B cell (primary cell): ENCODE results near the gene AXIN2. TPM values are rescaled to one million over a fixed set of nuclear protein-coding genes. Genes with fewer than 3 reads are reported as not detected.

Experiments
- ATAC-seq: fragments of 200-7000 bp; cut with Tn5 transposase; one replicate; pipeline ENCODE4 v1.10.0; 2021; ENCODE audit warnings: low read depth, mild to moderate bottlenecking, moderate number of reproducible peaks, moderate library complexity
- CTCF ChIA-PET: fragments of 350-600 bp; sonication (Branson Sonifier 250); formaldehyde crosslinking; loops from one replicate; lab custom pipeline; 2021; ENCODE audit warnings: antibody characterized with exemption, inconsistent platforms; lab: Charles Lee
- POLR2A ChIA-PET: fragments of 350-600 bp; sonication (Branson Sonifier 250); formaldehyde crosslinking; loops from one replicate; lab custom pipeline; 2021; ENCODE audit warnings: antibody characterized with exemption; lab: Charles Lee
- DNase-seq: peaks from one replicate; pipeline ENCODE4 v3.0.0; 2013
- H2AFZ ChIP-seq: 2 replicates; pipeline ENCODE4 v1.6.1; 2012; ENCODE audit warnings: mild to moderate bottlenecking, low read depth, low read length; ENCODE audit not compliant: insufficient read depth, poor library complexity, severe bottlenecking
- H3K27ac ChIP-seq, 2 donors: 1 replicate in 1 of 2; 2 replicates in 1 of 2; pipeline ENCODE4 v1.5.1; 2012 to 2013; ENCODE audit warnings: low read length in 2 of 2, mild to moderate bottlenecking in 2 of 2, moderate library complexity in 1 of 2
- H3K27me3 ChIP-seq, 4 experiments: fragments of 200-600 bp in 1 of 4; sonication (generic) in 1 of 4; replicated peaks in 1 of 4; 1 replicate in 2 of 4; 2 replicates in 2 of 4; pipeline versions ENCODE4 v1.6.1 to v1.7.0; 2013 to 2016; ENCODE audit warnings: low read length in 3 of 4, mild to moderate bottlenecking in 2 of 4, mixed read lengths in 1 of 4, moderate library complexity in 1 of 4; ENCODE audit not compliant: insufficient read depth in 4 of 4, control insufficient read depth in 3 of 4; ENCODE audit errors: control extremely low read depth in 1 of 4
- H3K36me3 ChIP-seq, 2 experiments: replicated peaks in 1 of 2; 1 replicate in 1 of 2; 2 replicates in 1 of 2; pipeline versions ENCODE4 v1.6.1 to v1.7.1; 2013; ENCODE audit warnings: low read length in 1 of 2; ENCODE audit not compliant: insufficient read depth in 2 of 2, control insufficient read depth in 1 of 2; ENCODE audit errors: control extremely low read depth in 1 of 2, extremely low read depth in 1 of 2
- H3K4me1 ChIP-seq, 2 donors: fragments of 200-600 bp in 1 of 2; sonication (generic) in 1 of 2; 1 replicate in 1 of 2; 2 replicates in 1 of 2; pipeline versions ENCODE4 v1.5.1 to v1.6.1; 2013 to 2017; ENCODE audit warnings: low read length in 2 of 2; ENCODE audit not compliant: control insufficient read depth in 2 of 2, insufficient read depth in 2 of 2
- H3K4me2 ChIP-seq: replicated peaks from 2 replicates; pipeline ENCODE3; 2012; ENCODE audit warnings: mild to moderate bottlenecking, low read depth, low read length; ENCODE audit not compliant: poor library complexity, severe bottlenecking
- H3K4me3 ChIP-seq, 5 experiments: fragments of 200-600 bp in 1 of 5; sonication (generic) in 1 of 5; 1 replicate in 3 of 5; 2 replicates in 2 of 5; pipeline versions ENCODE4 v1.5.1 to v1.7.0; 2011 to 2016; ENCODE audit warnings: low read length in 4 of 5, mild to moderate bottlenecking in 4 of 5, low read depth in 2 of 5, control low read depth in 1 of 5, moderate library complexity in 1 of 5; ENCODE audit not compliant: insufficient read depth in 1 of 5; ENCODE audit errors: control extremely low read depth in 1 of 5, extremely low read depth in 1 of 5
- H3K79me2 ChIP-seq: fragments of 200-600 bp; sonication (generic); one replicate; pipeline ENCODE4 v1.6.0; 2016; ENCODE audit warnings: low read length; ENCODE audit not compliant: control insufficient read depth, insufficient read depth
- H3K9ac ChIP-seq: fragments of 200-600 bp; sonication (generic); 2 replicates; pipeline ENCODE4 v1.6.1; 2017; ENCODE audit warnings: mild to moderate bottlenecking, low read length, moderate library complexity
- H3K9me3 ChIP-seq, 3 donors: one replicate each; pipeline versions ENCODE4 v1.6.1 to v1.7.1; 2013; ENCODE audit warnings: low read length in 2 of 3; ENCODE audit not compliant: control insufficient read depth in 2 of 3, insufficient read depth in 1 of 3; ENCODE audit errors: control extremely low read depth in 1 of 3
- H4K20me1 ChIP-seq: 2 replicates; pipeline ENCODE4 v1.6.0; 2012; ENCODE audit warnings: mild to moderate bottlenecking, low read length; ENCODE audit not compliant: insufficient read depth, control insufficient read depth, poor library complexity, severe bottlenecking
- H3K27ac Mint-ChIP-seq: one replicate; pipeline ENCODE4 v1.8.0; 2021; ENCODE audit warnings: mixed read lengths
- H3K27me3 Mint-ChIP-seq: one replicate; pipeline ENCODE4 v1.8.0; 2021; ENCODE audit warnings: mixed read lengths
- H3K4me1 Mint-ChIP-seq: one replicate; pipeline ENCODE4 v1.8.0; 2021; ENCODE audit warnings: mixed read lengths
- H3K4me3 Mint-ChIP-seq: one replicate; pipeline ENCODE4 v1.8.0; 2021; ENCODE audit warnings: mixed read lengths
- H3K9me3 Mint-ChIP-seq: one replicate; pipeline ENCODE4 v1.8.0; 2022; ENCODE audit warnings: mixed read lengths; ENCODE audit not compliant: insufficient read depth
- CTCF ChIP-seq: fragments of 200-600 bp; IDR thresholded peaks from one replicate; pipeline ENCODE4 v1.8.0; 2022; ENCODE audit warnings: antibody characterized with exemption, mild to moderate bottlenecking
- EZH2 ChIP-seq: IDR thresholded peaks from 2 replicates; pipeline ENCODE4 v1.6.1; 2012; ENCODE audit warnings: borderline replicate concordance, low read depth, mild to moderate bottlenecking, moderate library complexity, low read length; ENCODE audit not compliant: insufficient read depth, poor library complexity, severe bottlenecking
- WGBS: methylation state at CpG from one replicate; pipeline ENCODE4 v1.1.5; 2013; ENCODE audit warnings: missing lambda C conversion rate; ENCODE audit not compliant: insufficient coverage; 5-methylcytosine and 5-hydroxymethylcytosine counted together
- intact Hi-C: fragments of 100-400 bp; cut with micrococcal nuclease; formaldehyde crosslinking; loops from one replicate; pipeline ENCODE4 v1.10.0; 2022
- polyA minus RNA-seq: library from RNA; depleted of rRNA, polyadenylated mRNA; stranded (reverse); fragments of >200 nt; gene quantifications from 2 replicates; pipeline ENCODE4 v1.2.3, GENCODE V29; 2012
- polyA plus RNA-seq: library from polyadenylated mRNA; depleted of rRNA; stranded (reverse); fragments of >200 nt; gene quantifications from 2 replicates; pipeline ENCODE4 v1.2.3, GENCODE V29; 2012
- total RNA-seq, 2 donors: library from RNA; stranded (reverse); fragments of 120-200 nt in 1 of 2; gene quantifications; 1 replicate in 1 of 2; 2 replicates in 1 of 2; pipeline versions ENCODE4 v1.2.3 to v1.2.4, GENCODE V29; 2013 to 2022

The AXIN2 gene
- 0.70 and 1.2 TPM in 2 replicates for total RNA-seq
- 0.63 TPM for total RNA-seq (2013)
- 0.16 and 9.5 TPM in 2 replicates for polyA plus RNA-seq
- polyA minus RNA-seq = 0.43 and 17.9 TPM in 2 replicates

GRCh38 chr17:65561452-65562205, at the start of gene AXIN2:
Gene AXIN2, minus strand, starts transcription at chr17:65561648. Its CDS starts 3,028 bp downstream, at chr17:65558620.
- Histone ChIP-seq H3K27me3 (peaks cover 0 to 49% (median 17%) of the 10 kb centered on the region in 4 experiments), H3K4me2 (peak within 1 kb of the TSS; percentile 98), H3K9me3 (peaks cover 0 to 8% (median 0%) of the 10 kb centered on the region in 3 donors), H3K9ac (peak within 1 kb of the TSS; percentile 67), H3K79me2 (peaks cover 4% of the 10 kb centered on the region), H3K4me1 (peaks cover 16 to 42% of the 10 kb centered on the region in 2 donors), H4K20me1 (peaks cover 20% of the 10 kb centered on the region), H2AFZ (peak within 1 kb of the TSS; percentile 84), H3K36me3 (no peaks in the 10 kb centered on the region), H3K4me3 (peak within 1 kb of the TSS in 4 of 5 experiments; percentile 56 to 70 (median 68)), H3K27ac (peak within 1 kb of the TSS in 1 of 2 donors; percentile 60)
- peak within 1 kb of the TSS; percentile 61 for H3K27ac Mint-ChIP-seq
- WGBS = 2% methylated on average over 36 of the region's 65 CpGs
- POLR2A ChIA-PET = no interaction called here
- no peak for TF ChIP-seq EZH2
- no peak for TF ChIP-seq CTCF
- no peaks in the 10 kb centered on the region for H3K9me3 Mint-ChIP-seq
- peaks cover 19% of the 10 kb centered on the region for H3K4me1 Mint-ChIP-seq
- H3K4me3 Mint-ChIP-seq = peak within 1 kb of the TSS; percentile 89
- CTCF ChIA-PET = no interaction called here
- ATAC-seq (peak; percentile 91), DNase-seq (peak; percentile 76)
- peaks cover 21% of the 10 kb centered on the region for H3K27me3 Mint-ChIP-seq
- intact Hi-C loops = no loop called here

- H3K36me3 ChIP-seq = no peaks in the 10 kb centered on the region
- no peak for TF ChIP-seq EZH2
- ATAC-seq (no peak), DNase-seq (no peak)
- no peak overlapping the region for H3K9ac ChIP-seq
- H3K4me3 Mint-ChIP-seq = no peak overlapping the region
- no peak overlapping the region for H3K27ac Mint-ChIP-seq
- H3K79me2 ChIP-seq = no peaks in the 10 kb centered on the region
- intact Hi-C loops = no loop called here
- no peaks in the 10 kb centered on the region for H3K9me3 Mint-ChIP-seq
- no peak overlapping the region for H3K4me2 ChIP-seq
- no peaks in the 10 kb centered on the region for H3K4me1 Mint-ChIP-seq
- ChIA-PET CTCF (no interaction called here), POLR2A (no interaction called here)
- no peak overlapping the region for H2AFZ ChIP-seq
- no peaks in the 10 kb centered on the region for H4K20me1 ChIP-seq
- no peaks in the 10 kb centered on the region for H3K4me1 ChIP-seq
- no peaks in the 10 kb centered on the region for H3K9me3 ChIP-seq
- whole genome bisulfite sequencing = 100% methylated on average over 1 of the region's 2 CpGs
- H3K4me3 ChIP-seq = no peak overlapping the region
- peaks cover 6% of the 10 kb centered on the region for H3K27me3 Mint-ChIP-seq
- H3K27me3 ChIP-seq = no peaks in the 10 kb centered on the region
- no peak overlapping the region for H3K27ac ChIP-seq
These were observed 48.3 kb upstream of the AXIN2 start for GRCh38 chr17:65609749-65610148.
